Measurements from ENCODE around the gene CFB. TPM values are rescaled to one million over a fixed set of nuclear protein-coding genes. Genes with fewer than 3 reads are reported as not detected.

The CFB gene
- total and polyA plus RNA-seq, 2 of the 13 experiments (the other 11 are each of a cell fraction or from before 2014, with no cell fraction given): 171 to 513 TPM

DNA sequence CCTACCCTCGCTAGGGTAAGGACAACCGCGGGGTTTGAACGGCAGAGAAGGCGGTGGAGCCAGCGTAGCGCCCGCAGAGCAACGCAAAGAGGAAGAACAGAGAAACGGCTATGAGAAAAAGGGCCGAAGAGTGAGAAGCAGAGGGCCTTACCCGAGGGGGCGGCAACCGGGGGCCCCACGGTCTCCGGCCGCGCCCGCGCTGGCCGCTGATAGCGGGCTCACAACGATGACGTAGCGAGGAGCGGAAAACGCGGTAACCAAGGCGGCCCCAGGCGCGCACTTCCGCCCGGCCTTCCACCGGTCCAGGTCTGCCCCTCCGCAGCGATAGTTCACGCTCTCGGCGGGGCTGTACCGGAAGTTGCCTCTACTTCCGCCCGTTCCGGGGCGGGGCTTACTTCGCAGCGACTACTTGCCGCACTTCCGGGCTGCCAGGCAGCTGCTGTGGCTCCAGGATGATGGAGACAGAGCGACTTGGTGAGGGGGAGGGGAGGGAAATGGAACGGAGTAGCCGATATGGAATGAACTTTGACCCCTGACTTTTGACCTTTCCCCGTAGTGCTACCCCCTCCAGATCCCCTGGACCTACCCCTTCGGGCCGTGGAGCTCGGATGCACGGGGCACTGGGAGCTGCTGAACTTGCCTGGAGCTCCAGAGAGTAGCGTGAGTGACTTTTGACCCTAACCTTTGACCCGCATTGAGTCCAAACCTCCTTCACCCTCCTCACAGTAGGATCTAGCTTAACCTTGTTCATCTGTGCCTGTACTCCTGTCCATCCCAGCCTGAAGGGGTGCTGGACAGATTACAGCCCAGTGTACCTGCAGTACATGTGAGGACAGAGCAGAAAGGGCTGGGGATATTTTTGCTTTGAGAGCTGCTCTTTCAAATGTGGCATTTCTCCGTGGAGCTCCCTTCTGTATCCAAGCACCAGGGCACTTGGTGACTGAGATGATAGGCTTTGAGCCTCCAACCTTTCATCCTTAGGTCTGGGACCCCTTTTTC is 13.1 kb downstream of the CFB start, which contains the start of the genes NELFE and SKIC2 (continued):
- TF ChIP-seq, protein P1, sequence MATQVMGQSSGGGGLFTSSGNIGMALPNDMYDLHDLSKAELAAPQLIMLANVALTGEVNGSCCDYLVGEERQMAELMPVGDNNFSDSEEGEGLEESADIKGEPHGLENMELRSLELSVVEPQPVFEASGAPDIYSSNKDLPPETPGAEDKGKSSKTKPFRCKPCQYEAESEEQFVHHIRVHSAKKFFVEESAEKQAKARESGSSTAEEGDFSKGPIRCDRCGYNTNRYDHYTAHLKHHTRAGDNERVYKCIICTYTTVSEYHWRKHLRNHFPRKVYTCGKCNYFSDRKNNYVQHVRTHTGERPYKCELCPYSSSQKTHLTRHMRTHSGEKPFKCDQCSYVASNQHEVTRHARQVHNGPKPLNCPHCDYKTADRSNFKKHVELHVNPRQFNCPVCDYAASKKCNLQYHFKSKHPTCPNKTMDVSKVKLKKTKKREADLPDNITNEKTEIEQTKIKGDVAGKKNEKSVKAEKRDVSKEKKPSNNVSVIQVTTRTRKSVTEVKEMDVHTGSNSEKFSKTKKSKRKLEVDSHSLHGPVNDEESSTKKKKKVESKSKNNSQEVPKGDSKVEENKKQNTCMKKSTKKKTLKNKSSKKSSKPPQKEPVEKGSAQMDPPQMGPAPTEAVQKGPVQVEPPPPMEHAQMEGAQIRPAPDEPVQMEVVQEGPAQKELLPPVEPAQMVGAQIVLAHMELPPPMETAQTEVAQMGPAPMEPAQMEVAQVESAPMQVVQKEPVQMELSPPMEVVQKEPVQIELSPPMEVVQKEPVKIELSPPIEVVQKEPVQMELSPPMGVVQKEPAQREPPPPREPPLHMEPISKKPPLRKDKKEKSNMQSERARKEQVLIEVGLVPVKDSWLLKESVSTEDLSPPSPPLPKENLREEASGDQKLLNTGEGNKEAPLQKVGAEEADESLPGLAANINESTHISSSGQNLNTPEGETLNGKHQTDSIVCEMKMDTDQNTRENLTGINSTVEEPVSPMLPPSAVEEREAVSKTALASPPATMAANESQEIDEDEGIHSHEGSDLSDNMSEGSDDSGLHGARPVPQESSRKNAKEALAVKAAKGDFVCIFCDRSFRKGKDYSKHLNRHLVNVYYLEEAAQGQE (IDR thresholded peaks at IDR 0.05; ENCODE audit: borderline replicate concordance in 1 of 2, low read depth in 1 of 2, low read length in 2 of 2): peak in 1 of 2 experiments; percentile 59; a peak in 1 of 4 replicates
- TF ChIP-seq ZNF737 (CRISPR knock-in tag; IDR thresholded peaks at IDR 0.05; ENCODE audit: borderline replicate concordance) (peak; percentile 63; the same call in 1 of the 2 replicates), ZMAT3 (CRISPR knock-in tag; conservative IDR thresholded peaks at IDR 0.05) (peak; percentile 69; the same call in 1 of the 2 replicates), NPAS2 (CRISPR knock-in tag; IDR thresholded peaks at IDR 0.05; ENCODE audit: borderline replicate concordance) (no peak), ZNF264 (CRISPR knock-in tag; IDR thresholded peaks at IDR 0.05) (peak; percentile 91), DPF2 (CRISPR knock-in tag; IDR thresholded peaks at IDR 0.05; ENCODE audit: borderline replicate concordance, low read depth) (0 out of 2 replicates have a peak, but pooled peaks have one; percentile 43), ZNF543 (CRISPR knock-in tag; IDR thresholded peaks at IDR 0.05) (peak; percentile 6; the same call in 1 of the 2 replicates), ETV5 (CRISPR knock-in tag; IDR thresholded peaks at IDR 0.05; ENCODE audit: borderline replicate concordance) (peak; percentile 96), SRSF1 (optimal IDR thresholded peaks at IDR 0.05; ENCODE audit: low read depth, low read length) (peak; percentile 95), TOE1 (CRISPR knock-in tag; IDR thresholded peaks at IDR 0.05) (peak; percentile 57; the same call in 1 of the 2 replicates), POLR2AphosphoS5 (IDR thresholded peaks at IDR 0.05; ENCODE audit: low read depth, low read length) (peak; percentile 82), MAFK (conservative IDR thresholded peaks at IDR 0.05 in 1 of 2, IDR thresholded peaks at IDR 0.05 in 1 of 2; ENCODE audit: low read length in 2 of 2) (no peak), IRX3 (CRISPR knock-in tag; IDR thresholded peaks at IDR 0.05; ENCODE audit: borderline replicate concordance, low read depth) (no peak), ZKSCAN5 (CRISPR knock-in tag; IDR thresholded peaks at IDR 0.05) (no peak), ZNF496 (CRISPR knock-in tag; IDR thresholded peaks at IDR 0.05; ENCODE audit: insufficient replicate concordance) (no peak)
- TF ChIP-seq, protein P2, sequence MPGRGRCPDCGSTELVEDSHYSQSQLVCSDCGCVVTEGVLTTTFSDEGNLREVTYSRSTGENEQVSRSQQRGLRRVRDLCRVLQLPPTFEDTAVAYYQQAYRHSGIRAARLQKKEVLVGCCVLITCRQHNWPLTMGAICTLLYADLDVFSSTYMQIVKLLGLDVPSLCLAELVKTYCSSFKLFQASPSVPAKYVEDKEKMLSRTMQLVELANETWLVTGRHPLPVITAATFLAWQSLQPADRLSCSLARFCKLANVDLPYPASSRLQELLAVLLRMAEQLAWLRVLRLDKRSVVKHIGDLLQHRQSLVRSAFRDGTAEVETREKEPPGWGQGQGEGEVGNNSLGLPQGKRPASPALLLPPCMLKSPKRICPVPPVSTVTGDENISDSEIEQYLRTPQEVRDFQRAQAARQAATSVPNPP (CRISPR knock-in tag; IDR thresholded peaks at IDR 0.05): peak; percentile 38; the same call in 1 of the 2 replicates
- TF ChIP-seq, protein P3, sequence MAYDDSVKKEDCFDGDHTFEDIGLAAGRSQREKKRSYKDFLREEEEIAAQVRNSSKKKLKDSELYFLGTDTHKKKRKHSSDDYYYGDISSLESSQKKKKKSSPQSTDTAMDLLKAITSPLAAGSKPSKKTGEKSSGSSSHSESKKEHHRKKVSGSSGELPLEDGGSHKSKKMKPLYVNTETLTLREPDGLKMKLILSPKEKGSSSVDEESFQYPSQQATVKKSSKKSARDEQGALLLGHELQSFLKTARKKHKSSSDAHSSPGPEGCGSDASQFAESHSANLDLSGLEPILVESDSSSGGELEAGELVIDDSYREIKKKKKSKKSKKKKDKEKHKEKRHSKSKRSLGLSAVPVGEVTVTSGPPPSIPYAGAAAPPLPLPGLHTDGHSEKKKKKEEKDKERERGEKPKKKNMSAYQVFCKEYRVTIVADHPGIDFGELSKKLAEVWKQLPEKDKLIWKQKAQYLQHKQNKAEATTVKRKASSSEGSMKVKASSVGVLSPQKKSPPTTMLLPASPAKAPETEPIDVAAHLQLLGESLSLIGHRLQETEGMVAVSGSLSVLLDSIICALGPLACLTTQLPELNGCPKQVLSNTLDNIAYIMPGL (CRISPR knock-in tag; IDR thresholded peaks at IDR 0.05; ENCODE audit: borderline replicate concordance in 1 of 2, low read depth in 1 of 2): peak; percentile 67 to 94; a peak in 3 of 4 replicates
- TF ChIP-seq, protein P4, sequence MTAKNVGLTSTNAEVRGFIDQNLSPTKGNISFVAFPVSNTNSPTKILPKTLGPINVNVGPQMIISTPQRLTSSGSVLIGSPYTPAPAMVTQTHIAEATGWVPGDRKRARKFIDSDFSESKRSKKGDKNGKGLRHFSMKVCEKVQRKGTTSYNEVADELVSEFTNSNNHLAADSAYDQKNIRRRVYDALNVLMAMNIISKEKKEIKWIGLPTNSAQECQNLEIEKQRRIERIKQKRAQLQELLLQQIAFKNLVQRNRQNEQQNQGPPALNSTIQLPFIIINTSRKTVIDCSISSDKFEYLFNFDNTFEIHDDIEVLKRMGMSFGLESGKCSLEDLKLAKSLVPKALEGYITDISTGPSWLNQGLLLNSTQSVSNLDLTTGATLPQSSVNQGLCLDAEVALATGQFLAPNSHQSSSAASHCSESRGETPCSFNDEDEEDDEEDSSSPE (CRISPR knock-in tag; IDR thresholded peaks at IDR 0.05): peak; percentile 95
